Measurements from ENCODE around the gene FAM181B. TPM values are rescaled to one million over a fixed set of nuclear protein-coding genes. Genes with fewer than 3 reads are reported as not detected.
A peak's percentile ranks its signal among the peaks of the same experiment; 100 is the strongest.

The FAM181B gene
- total RNA-seq, 6 experiments from 2014 or later: not detected

- H3K27ac ChIP-seq: no peak overlapping the region
- H3K4me1 ChIP-seq: no peaks in the 10 kb centered on the region
- TF ChIP-seq CTCF (IDR thresholded peaks at IDR 0.05): no peak
- TF ChIP-seq POLR2A (IDR thresholded peaks at IDR 0.05): no peak
- DNase-seq: no peak
- H3K36me3 ChIP-seq: no peaks in the 10 kb centered on the region
- no peak for ATAC-seq
- intact Hi-C loops (cut with DNase I): no loop called here
- H3K4me3 ChIP-seq: no peak overlapping the region
- H3K27me3 ChIP-seq: no peaks in the 10 kb centered on the region
- H3K9me3 ChIP-seq: no peaks in the 10 kb centered on the region
Observed at GRCh38 chr11:82711648-82712047, 22.0 kb downstream of the FAM181B start.

- DNase-seq (no peak), ATAC-seq (no peak)
- no peak overlapping the region for H3K27ac ChIP-seq
- H3K36me3 ChIP-seq: no peaks in the 10 kb centered on the region
- H3K4me3 ChIP-seq: no peak overlapping the region
- TF ChIP-seq CTCF (IDR thresholded peaks at IDR 0.05) (no peak), POLR2A (IDR thresholded peaks at IDR 0.05) (no peak)
- WGBS (ENCODE audit: insufficient coverage, low coverage, low lambda C conversion rate, missing lambda C conversion rate): 75% methylated on average over 5 of the region's 5 CpGs
- H3K27me3 ChIP-seq: no peaks in the 10 kb centered on the region
- intact Hi-C loops (cut with DNase I): no loop called here
- no peaks in the 10 kb centered on the region for H3K9me3 ChIP-seq
- no peaks in the 10 kb centered on the region for H3K4me1 ChIP-seq
Observed at GRCh38 chr11:82703796-82704195, 29.9 kb downstream of the FAM181B start.

DNA sequence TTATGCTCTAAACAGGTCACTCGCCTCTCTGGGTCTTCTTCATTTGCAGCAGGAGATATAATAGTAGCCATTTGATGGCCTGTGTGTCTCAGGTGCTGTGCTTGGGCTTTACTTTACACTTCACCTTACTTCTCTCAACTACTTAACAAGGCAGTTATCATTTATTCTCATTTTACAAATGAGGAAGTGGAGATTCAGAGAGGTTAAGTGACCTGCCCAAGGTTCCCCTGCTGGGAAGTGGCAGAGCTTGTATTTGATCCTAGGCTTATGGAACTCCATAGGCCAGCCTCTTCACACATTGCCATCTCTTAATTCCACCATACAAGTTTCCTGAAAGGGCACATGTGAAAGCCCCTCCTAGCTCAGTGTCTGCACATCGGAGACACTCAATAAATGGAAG, 30.4 kb downstream of the FAM181B start:
- Histone ChIP-seq H3K4me1 (no peaks in the 10 kb centered on the region), H3K9me3 (no peaks in the 10 kb centered on the region), H3K36me3 (no peaks in the 10 kb centered on the region), H3K4me3 (no peak overlapping the region), H3K27me3 (no peaks in the 10 kb centered on the region), H3K27ac (no peak overlapping the region)
- TF ChIP-seq CTCF (IDR thresholded peaks at IDR 0.05) (no peak), POLR2A (IDR thresholded peaks at IDR 0.05) (no peak)
- intact Hi-C loops (cut with DNase I): no loop called here
- WGBS (ENCODE audit: insufficient coverage, low coverage, low lambda C conversion rate, missing lambda C conversion rate): 80% methylated on average over 2 of the region's 2 CpGs
- ATAC-seq (no peak), DNase-seq (no peak)

DNA sequence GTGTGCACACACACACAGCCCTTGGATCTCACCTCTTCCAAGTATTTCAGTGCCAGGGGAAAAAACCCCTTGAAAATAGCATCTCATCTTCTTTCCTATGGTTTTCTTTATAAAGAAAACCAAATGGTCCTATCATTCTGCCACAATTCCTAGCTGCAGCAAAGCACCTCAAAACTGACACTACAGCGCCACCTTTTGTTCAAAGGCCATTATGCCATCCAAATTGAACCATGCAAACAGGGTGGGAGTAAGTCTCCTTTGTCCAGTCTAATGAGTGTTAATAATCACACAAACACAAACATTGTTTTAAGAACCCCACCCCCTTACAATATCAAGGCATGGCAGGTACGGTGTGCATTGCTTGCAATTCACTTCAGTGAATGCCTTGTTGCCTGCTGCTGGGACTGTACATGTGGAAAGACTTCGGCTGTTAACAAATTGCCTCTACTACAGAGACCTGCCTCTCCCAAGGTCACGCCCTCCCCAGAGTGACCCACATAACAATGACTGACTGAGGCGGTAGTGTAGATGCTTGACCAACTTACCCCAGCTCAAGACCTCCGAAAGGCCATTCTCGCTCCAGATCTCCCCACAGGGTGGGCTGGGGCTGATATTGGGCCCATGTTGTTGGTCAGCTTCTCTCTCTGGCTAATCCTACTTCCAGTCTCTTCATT, 31.7 kb downstream of the FAM181B start:
- Histone ChIP-seq H3K36me3 (no peaks in the 10 kb centered on the region), H3K9me3 (no peaks in the 10 kb centered on the region), H3K4me3 (no peak overlapping the region), H3K27me3 (no peaks in the 10 kb centered on the region), H3K4me1 (no peaks in the 10 kb centered on the region), H3K27ac (no peak overlapping the region)
- ATAC-seq: no peak
- TF ChIP-seq POLR2A (IDR thresholded peaks at IDR 0.05) (no peak), CTCF (IDR thresholded peaks at IDR 0.05) (peak; percentile 26 to 57 (median 36))
- intact Hi-C loops (cut with DNase I): no loop called here
- DNase-seq: no peak
- 21% methylated on average over 5 of the region's 7 CpGs for WGBS (ENCODE audit: insufficient coverage, low coverage, low lambda C conversion rate, missing lambda C conversion rate)

Data from right lobe of liver (tissue), 6 donors.